Measurements from ENCODE around the gene SERPINI2.

DNA sequence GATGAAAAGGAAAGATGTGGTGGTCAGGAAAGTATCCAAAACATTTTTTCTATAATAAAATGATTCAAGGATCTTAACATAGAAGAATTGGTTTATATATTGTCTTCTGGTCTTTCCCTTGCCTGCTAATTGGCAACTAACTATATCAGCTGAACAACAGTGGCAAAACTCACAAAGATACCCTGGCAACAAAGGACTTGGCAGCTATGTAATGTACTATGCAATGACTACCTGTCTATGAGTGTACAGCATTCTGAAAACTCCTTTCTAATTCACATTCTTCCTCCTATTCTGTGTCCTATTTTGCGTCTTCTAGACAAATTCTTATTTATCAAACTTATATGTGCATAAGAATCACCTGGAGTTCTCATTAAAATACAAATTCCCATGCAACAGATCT is 15.7 kb upstream of the SERPINI2 start:
- TF ChIP-seq, protein P1, sequence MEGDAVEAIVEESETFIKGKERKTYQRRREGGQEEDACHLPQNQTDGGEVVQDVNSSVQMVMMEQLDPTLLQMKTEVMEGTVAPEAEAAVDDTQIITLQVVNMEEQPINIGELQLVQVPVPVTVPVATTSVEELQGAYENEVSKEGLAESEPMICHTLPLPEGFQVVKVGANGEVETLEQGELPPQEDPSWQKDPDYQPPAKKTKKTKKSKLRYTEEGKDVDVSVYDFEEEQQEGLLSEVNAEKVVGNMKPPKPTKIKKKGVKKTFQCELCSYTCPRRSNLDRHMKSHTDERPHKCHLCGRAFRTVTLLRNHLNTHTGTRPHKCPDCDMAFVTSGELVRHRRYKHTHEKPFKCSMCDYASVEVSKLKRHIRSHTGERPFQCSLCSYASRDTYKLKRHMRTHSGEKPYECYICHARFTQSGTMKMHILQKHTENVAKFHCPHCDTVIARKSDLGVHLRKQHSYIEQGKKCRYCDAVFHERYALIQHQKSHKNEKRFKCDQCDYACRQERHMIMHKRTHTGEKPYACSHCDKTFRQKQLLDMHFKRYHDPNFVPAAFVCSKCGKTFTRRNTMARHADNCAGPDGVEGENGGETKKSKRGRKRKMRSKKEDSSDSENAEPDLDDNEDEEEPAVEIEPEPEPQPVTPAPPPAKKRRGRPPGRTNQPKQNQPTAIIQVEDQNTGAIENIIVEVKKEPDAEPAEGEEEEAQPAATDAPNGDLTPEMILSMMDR (IDR thresholded peaks at IDR 0.05): no peak
- no peak for TF ChIP-seq POLR2A (IDR thresholded peaks at IDR 0.05)

Measured in adrenal gland (tissue), 5 donors.